Measurements from ENCODE around the gene IFT20. TPM values are rescaled to one million over a fixed set of nuclear protein-coding genes. Genes with fewer than 3 reads are reported as not detected.

Gene IFT20
- total and polyA plus RNA-seq, 9 of the 15 experiments (the other 6 are each of a cell fraction or from before 2014, with no cell fraction given) = 11.2 to 38.6 (median 20.1) TPM

GRCh38 chr17:28315846-28316705 is 19.2 kb downstream of the IFT20 start (continued):
- TF ChIP-seq, protein P1, sequence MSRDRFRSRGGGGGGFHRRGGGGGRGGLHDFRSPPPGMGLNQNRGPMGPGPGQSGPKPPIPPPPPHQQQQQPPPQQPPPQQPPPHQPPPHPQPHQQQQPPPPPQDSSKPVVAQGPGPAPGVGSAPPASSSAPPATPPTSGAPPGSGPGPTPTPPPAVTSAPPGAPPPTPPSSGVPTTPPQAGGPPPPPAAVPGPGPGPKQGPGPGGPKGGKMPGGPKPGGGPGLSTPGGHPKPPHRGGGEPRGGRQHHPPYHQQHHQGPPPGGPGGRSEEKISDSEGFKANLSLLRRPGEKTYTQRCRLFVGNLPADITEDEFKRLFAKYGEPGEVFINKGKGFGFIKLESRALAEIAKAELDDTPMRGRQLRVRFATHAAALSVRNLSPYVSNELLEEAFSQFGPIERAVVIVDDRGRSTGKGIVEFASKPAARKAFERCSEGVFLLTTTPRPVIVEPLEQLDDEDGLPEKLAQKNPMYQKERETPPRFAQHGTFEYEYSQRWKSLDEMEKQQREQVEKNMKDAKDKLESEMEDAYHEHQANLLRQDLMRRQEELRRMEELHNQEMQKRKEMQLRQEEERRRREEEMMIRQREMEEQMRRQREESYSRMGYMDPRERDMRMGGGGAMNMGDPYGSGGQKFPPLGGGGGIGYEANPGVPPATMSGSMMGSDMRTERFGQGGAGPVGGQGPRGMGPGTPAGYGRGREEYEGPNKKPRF (IDR thresholded peaks at IDR 0.05; ENCODE audit: low read depth, low read length) = no peak
- TF ChIP-seq ZNF592 (IDR thresholded peaks at IDR 0.05) (peak; percentile 19; the same call in 1 of the 2 replicates), ZNF175 (CRISPR knock-in tag; IDR thresholded peaks at IDR 0.05; ENCODE audit: low read depth) (no peak), KDM1A (IDR thresholded peaks at IDR 0.05) (peak; percentile 23 to 63; a peak in 2 of 4 replicates), SMARCA4 (IDR thresholded peaks at IDR 0.05) (no peak), YY1 (IDR thresholded peaks at IDR 0.05; ENCODE audit: borderline replicate concordance in 1 of 3, control insufficient read depth in 1 of 3, extremely low read depth in 1 of 3, insufficient read depth in 3 of 3, insufficient read length in 1 of 3, insufficient replicate concordance in 2 of 3, low read depth in 1 of 3, low read length in 2 of 3) (peak in 1 of 3 experiments; percentile 28), TCFL5 (CRISPR knock-in tag; conservative IDR thresholded peaks at IDR 0.05) (no peak), MIER1 (IDR thresholded peaks at IDR 0.05; ENCODE audit: low read depth) (no peak), ZNF121 (CRISPR knock-in tag; conservative IDR thresholded peaks at IDR 0.05) (peak; percentile 76), TAF15 (IDR thresholded peaks at IDR 0.05; ENCODE audit: low read depth, low read length) (no peak), RBM25 (IDR thresholded peaks at IDR 0.05; ENCODE audit: low read depth, low read length, severe bottlenecking) (peak; percentile 58), KDM2B (CRISPR knock-in tag; IDR thresholded peaks at IDR 0.05) (no peak), PYGO2 (tag; IDR thresholded peaks at IDR 0.05) (no peak), SOX6 (IDR thresholded peaks at IDR 0.05) (no peak)
- TF ChIP-seq, protein P2, sequence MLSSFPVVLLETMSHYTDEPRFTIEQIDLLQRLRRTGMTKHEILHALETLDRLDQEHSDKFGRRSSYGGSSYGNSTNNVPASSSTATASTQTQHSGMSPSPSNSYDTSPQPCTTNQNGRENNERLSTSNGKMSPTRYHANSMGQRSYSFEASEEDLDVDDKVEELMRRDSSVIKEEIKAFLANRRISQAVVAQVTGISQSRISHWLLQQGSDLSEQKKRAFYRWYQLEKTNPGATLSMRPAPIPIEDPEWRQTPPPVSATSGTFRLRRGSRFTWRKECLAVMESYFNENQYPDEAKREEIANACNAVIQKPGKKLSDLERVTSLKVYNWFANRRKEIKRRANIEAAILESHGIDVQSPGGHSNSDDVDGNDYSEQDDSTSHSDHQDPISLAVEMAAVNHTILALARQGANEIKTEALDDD (IDR thresholded peaks at IDR 0.05) = 0 out of 2 replicates have a peak, but pooled peaks have one; percentile 29
- TF ChIP-seq, protein P3, sequence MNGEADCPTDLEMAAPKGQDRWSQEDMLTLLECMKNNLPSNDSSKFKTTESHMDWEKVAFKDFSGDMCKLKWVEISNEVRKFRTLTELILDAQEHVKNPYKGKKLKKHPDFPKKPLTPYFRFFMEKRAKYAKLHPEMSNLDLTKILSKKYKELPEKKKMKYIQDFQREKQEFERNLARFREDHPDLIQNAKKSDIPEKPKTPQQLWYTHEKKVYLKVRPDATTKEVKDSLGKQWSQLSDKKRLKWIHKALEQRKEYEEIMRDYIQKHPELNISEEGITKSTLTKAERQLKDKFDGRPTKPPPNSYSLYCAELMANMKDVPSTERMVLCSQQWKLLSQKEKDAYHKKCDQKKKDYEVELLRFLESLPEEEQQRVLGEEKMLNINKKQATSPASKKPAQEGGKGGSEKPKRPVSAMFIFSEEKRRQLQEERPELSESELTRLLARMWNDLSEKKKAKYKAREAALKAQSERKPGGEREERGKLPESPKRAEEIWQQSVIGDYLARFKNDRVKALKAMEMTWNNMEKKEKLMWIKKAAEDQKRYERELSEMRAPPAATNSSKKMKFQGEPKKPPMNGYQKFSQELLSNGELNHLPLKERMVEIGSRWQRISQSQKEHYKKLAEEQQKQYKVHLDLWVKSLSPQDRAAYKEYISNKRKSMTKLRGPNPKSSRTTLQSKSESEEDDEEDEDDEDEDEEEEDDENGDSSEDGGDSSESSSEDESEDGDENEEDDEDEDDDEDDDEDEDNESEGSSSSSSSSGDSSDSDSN (IDR thresholded peaks at IDR 0.05; ENCODE audit: borderline replicate concordance in 1 of 2, low read depth in 2 of 2, low read length in 2 of 2) = no peak

Data from K562 (cell line).